Psoas muscle (tissue), 8 donors: ENCODE measurements around the gene TAPBP. TPM values are rescaled to one million over a fixed set of nuclear protein-coding genes. Genes with fewer than 3 reads are reported as not detected.
A peak's percentile ranks its signal among the peaks of the same experiment; 100 is the strongest.
"Not testable (repeated sequence)": the region's sequence is repeated elsewhere in the genome, so short reads cannot be mapped to it uniquely, and the experiment has no call there.

Experiments
- ATAC-seq, 4 donors: fragments of 200-7000 bp; cut with Tn5 transposase; one replicate each; pipeline ENCODE4 v1.9.1; 2020; ENCODE audit warnings: moderate library complexity in 3 of 4, mild to moderate bottlenecking in 2 of 4
- DNase-seq, 2 donors: peaks; one replicate each; pipeline ENCODE4 v3.0.0-alpha.2; 2020
- H3K27ac ChIP-seq: fragments of 200-600 bp; one replicate; pipeline ENCODE4 v1.8.0; 2022
- H3K27me3 ChIP-seq, 3 donors: fragments of 200-600 bp in 1 of 3; one replicate each; pipeline versions ENCODE4 v1.6.1 to v1.8.0; 2013 to 2022; ENCODE audit warnings: low read length in 2 of 3, mild to moderate bottlenecking in 2 of 3, moderate library complexity in 1 of 3; ENCODE audit not compliant: insufficient read depth in 3 of 3
- H3K36me3 ChIP-seq, 2 donors: fragments of 200-600 bp in 1 of 2; one replicate each; pipeline versions ENCODE4 v1.6.1 to v1.8.0; 2013 to 2022; ENCODE audit warnings: low read depth in 1 of 2, mild to moderate bottlenecking in 1 of 2, moderate library complexity in 1 of 2; ENCODE audit not compliant: insufficient read depth in 1 of 2
- H3K4me1 ChIP-seq: fragments of 200-600 bp; one replicate; pipeline ENCODE4 v1.8.0; 2022
- H3K4me3 ChIP-seq: fragments of 200-600 bp; one replicate; pipeline ENCODE4 v1.8.0; 2022; ENCODE audit warnings: mild to moderate bottlenecking
- H3K9me3 ChIP-seq: fragments of 200-600 bp; one replicate; pipeline ENCODE4 v1.8.0; 2022
- CTCF ChIP-seq: fragments of 200-600 bp; IDR thresholded peaks from one replicate; pipeline ENCODE4 v1.8.0; 2022; ENCODE audit warnings: antibody characterized with exemption
- WGBS, 3 donors: extraction: QIAGEN DNeasy Blood & Tissue Kit; methylation state at CpG; one replicate each; pipeline versions ENCODE4 v1.1.6 to v1.1.7; 2013; 5-methylcytosine and 5-hydroxymethylcytosine counted together
- intact Hi-C, 2 donors: fragments of 100-400 bp; cut with DNase I; formaldehyde crosslinking; loops; one replicate each; pipeline versions ENCODE4 v1.11.0 to v1.14.2; 2022
- polyA plus RNA-seq, 3 donors: library from polyadenylated mRNA; stranded (reverse); fragments of 200-250 nt; gene quantifications; one replicate each; pipeline ENCODE4 v1.2.3, GENCODE V29; 2013
- total RNA-seq, 4 donors: library from RNA; stranded (reverse); fragmentation: NEBNext Ultra II Directional in 2 of 4; extraction: Animal tissue kit (Norgen Biotek cat#: 25700) in 2 of 4; gene quantifications; one replicate each; pipeline versions ENCODE4 v1.2.1 to v1.2.4, GENCODE V29; 2021 to 2023
- donor health status: healthy with polysubstance abuse.
- donor health status: DM: no; HTN: no; CAD: no; lungs with moderate emphysema.
- donor health status: Bipolar disorder and iron deficiency.
- donor health status: healthy.
- donor health status: DM: yes; HTN: yes; CAD: no.
- donor health status: DM: no; HTN: no; CAD: no.
- donor health status: DM: no; HTN: no; CAD: no.
- donor health status: DM: yes; HTN: yes; CAD: no.

Gene TAPBP
- total and polyA plus RNA-seq, 7 donors: 7.9 to 37.4 (median 24.4) TPM

DNA sequence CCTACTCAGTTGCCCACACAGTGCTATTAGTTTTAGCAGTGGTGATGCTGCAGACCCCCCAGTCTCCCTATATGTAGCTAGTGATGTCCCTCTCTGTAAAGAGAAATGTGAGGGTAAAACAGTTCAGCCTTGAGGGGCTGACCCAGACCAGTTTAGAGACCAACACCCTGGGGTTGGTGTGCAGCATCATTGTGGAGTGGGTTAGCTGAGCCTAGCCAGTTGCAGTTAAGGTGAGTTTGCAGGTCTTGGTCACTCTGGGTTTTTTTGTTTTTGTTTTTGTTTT lies 37.4 kb downstream of the TAPBP start:
- ATAC-seq: no peak
- peaks cover 39% of the 10 kb centered on the region for H3K4me1 ChIP-seq

DNA sequence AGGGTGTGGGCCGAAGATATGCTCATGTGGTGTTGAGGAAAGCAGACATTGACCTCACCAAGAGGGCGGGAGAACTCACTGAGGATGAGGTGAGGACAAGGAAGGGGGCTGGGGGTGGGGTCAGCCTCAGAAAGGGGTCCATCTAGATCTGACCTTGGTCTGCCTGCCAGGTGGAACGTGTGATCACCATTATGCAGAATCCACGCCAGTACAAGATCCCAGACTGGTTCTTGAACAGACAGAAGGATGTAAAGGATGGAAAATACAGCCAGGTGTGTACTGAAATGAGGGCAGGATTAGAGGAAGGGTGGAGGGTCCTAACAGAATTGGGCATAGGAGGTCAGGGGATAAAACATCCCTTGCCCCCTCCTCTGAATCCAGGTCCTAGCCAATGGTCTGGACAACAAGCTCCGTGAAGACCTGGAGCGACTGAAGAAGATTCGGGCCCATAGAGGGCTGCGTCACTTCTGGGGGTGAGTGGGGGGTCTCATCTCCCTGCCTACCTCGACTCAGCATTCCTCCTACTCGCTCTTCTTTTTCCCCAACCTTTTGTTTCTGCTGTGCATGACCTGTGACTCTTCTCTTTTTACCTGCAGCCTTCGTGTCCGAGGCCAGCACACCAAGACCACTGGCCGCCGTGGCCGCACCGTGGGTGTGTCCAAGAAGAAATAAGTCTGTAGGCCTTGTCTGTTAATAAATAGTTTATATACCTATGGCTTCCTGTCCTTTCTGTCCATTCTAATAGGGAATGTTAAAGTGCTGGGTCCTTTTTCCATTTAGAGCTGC lies 37.9 kb downstream of the TAPBP start:
- Histone ChIP-seq H3K4me3 (peak overlapping the region; percentile 68), H3K4me1 (peaks cover 40% of the 10 kb centered on the region), H3K36me3 (peaks cover 6 to 65% of the 10 kb centered on the region in 2 donors)
- not testable (repeated sequence) for H3K27ac ChIP-seq, ATAC-seq, H3K9me3 ChIP-seq, DNase-seq, H3K27me3 ChIP-seq
- WGBS, 3 donors: 79 to 81% (median 79%) methylated on average over 16 of the region's 16 CpGs
- intact Hi-C loops: loop anchor here in 1 of 2 donors (5.0 to 10.0 kb wide), 2 partner anchors 36 to 129 kb away; partner anchors contain the start of gene TAPBP

More for the DNA sequence above, 37.4 kb downstream of the TAPBP start:
- peaks cover 6 to 70% of the 10 kb centered on the region in 2 donors for H3K36me3 ChIP-seq
- H3K27ac ChIP-seq: peak overlapping the region; percentile 78
- H3K9me3 ChIP-seq: no peaks in the 10 kb centered on the region
- H3K4me3 ChIP-seq: peak overlapping the region; percentile 68
- intact Hi-C loops: loop anchor here in 1 of 2 donors (5.0 to 10.0 kb wide), 2 partner anchors 36 to 128 kb away; partner anchors contain the start of gene TAPBP
- H3K27me3 ChIP-seq: no peaks in the 10 kb centered on the region
- no peak for DNase-seq
- TF ChIP-seq CTCF: no peak

GRCh38 chr6:33273924-33274902 lies 39.7 kb downstream of the TAPBP start:
- peaks cover 6 to 57% of the 10 kb centered on the region in 2 donors for H3K36me3 ChIP-seq
- DNase-seq (no peak), ATAC-seq (no peak)
- no peaks in the 10 kb centered on the region for H3K27me3 ChIP-seq
- TF ChIP-seq CTCF: no peak
- intact Hi-C loops: loop anchor here in 1 of 2 donors (2.0 to 10.0 kb wide), 2 partner anchors 15 to 131 kb away; partner anchors contain the start of genes PFDN6 and WDR46
- WGBS, 3 donors: 61 to 70% (median 66%) methylated on average over 14 of the region's 14 CpGs
- peaks cover 50% of the 10 kb centered on the region for H3K4me1 ChIP-seq
- no peak overlapping the region for H3K27ac ChIP-seq
- H3K9me3 ChIP-seq: no peaks in the 10 kb centered on the region
- H3K4me3 ChIP-seq: peak overlapping the region; percentile 2

DNA sequence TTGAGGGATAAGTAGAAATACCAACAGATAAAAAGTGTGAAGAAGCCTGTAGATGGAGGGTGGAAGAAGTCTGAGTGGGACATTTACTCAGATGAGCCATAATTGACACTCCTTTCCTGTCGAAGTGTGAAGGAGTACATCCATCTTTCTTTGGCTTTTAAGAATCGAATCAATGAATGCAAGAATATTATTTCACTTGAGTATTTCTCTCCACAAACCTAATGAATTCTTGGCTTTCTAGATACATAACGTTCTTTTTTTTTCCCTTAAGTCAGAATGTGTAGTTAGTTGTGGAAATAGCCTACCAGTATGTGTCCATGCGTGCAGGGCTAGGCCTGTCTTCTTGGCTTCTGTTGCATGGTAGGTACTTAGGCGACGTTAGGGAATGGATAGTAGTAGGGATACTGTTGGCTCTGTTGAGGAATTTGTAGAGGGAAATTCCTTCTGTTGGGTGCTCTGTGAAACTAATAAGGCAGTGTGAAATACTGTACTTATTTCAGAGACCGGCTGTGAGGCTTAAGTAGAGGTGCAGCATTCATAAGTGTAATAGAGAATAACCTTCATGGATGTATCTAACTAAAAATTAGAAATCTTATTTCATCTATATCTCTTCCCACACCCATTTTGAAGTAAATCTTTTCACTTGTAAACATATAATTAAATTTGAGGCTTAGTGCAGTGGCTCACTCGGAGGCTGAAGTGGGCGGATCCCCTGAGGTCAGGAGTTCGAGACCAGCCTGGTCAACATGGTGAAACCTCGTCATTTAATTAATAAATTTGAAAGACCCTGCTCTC lies 40.6 kb downstream of the TAPBP start:
- 56 to 67% (median 57%) methylated on average over 11 of the region's 11 CpGs for WGBS, 3 donors
- Histone ChIP-seq H3K4me3 (peak overlapping the region; percentile 81), H3K4me1 (peaks cover 50% of the 10 kb centered on the region)

More for the DNA sequence above, 40.6 kb downstream of the TAPBP start:
- Histone ChIP-seq H3K27me3 (no peaks in the 10 kb centered on the region), H3K9me3 (no peaks in the 10 kb centered on the region), H3K36me3 (peaks cover 6 to 57% of the 10 kb centered on the region in 2 donors), H3K27ac (no peak overlapping the region)
- ATAC-seq: no peak
- no peak for TF ChIP-seq CTCF
- intact Hi-C loops: loop anchor here in 1 of 2 donors (2.0 to 10.0 kb wide), 2 partner anchors 15 to 131 kb away; partner anchors contain the start of genes PFDN6 and WDR46
- DNase-seq: no peak
